GM19452 (cell line): Measurements from ENCODE around the gene ATG13.
"Not testable (repeated sequence)": the region's sequence is repeated elsewhere in the genome, so short reads cannot be mapped to it uniquely, and the experiment has no call there.

Source experiments
- ATAC-seq: cut with Tn5 transposase; IDR thresholded peaks from one replicate; pipeline ENCODE4 v1.9.1; 2021; ENCODE audit not compliant: unreplicated experiment

The ATG13 gene

DNA sequence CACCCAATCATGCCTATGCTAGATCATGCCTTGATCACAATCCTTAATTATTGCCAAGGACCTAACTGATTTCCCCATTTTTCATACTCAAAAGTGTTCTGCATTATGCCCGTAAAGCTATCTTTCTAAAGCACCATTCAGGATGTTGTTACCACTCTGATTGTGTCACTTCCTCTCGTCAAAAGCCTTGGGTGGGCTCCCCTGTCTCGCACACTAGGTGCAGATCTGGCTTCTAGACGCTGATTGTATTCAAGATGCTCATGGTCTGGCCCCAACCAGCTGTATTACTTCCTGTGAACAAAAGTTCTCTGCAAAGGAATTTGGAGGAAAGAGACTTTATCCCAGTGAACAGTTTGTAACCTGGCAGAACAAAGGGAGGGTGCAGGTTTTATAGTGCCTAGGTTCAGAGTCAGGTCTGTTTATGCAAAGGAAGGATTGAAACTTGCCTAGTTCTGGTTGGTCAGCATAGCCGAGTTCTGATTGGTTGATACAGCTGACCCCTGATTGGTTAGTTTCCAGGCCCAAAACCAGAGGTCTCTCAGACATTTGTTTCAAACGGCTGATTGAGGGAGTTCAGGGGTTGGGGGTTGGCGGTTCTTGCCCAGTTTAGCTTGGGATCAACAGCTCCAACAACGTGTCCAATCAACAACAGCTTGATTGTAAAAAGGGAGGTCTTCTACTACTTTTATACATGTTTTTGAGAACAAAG, 25.4 kb downstream of the ATG13 start:
- ATAC-seq = no peak

GRCh38 chr11:46643531-46643930, 26.2 kb downstream of the ATG13 start:
- no peak for ATAC-seq

DNA sequence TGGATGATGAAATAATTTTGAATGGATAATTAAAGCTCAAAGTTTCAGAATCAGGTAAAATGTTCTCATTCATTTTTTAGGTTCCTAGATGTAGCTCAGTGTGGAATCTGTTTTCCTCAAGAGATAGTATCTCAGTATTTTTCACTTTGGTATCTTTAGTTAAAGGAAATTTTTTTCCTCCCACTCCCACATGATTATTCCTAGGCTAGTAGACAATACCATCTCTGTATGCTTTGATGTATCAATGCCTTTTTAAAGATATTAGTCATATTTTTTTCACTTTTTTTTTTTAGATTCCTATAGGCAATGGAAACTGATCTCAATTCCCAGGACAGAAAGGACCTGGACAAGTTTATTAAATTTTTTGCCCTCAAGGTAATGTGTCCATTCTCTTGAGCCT, 26.6 kb downstream of the ATG13 start:
- no peak for ATAC-seq

DNA sequence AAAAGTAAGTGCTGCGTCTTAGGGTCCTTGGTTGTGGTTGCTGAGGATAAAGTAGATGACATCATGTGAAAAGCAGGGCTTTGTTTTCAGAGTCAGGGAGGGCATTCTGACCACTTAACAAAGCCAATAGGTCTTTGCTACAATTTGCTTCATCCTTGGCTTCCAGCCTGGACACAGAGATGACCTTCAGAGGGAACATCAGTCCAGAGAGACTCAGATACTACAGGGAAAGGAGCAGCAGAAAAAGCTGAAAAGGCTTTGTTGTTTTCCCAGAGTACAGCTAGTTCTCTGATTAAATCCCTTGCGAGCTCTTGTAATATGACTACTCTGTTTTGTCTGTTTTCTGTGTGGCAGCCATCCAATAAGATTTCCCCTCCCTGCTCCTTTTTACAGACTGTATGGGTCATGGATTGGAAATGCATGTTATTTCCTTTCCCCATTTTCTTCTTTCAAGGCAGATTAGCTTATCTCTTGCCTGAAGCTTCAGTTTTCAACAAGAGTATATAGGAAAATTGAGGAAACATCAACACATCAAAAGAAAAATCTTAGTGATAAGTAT, 31.9 kb downstream of the ATG13 start:
- ATAC-seq = no peak

GRCh38 chr11:46655631-46656030, 38.3 kb downstream of the ATG13 start:
- no peak for ATAC-seq

- ATAC-seq = no peak
These were observed 39.8 kb downstream of the ATG13 start for GRCh38 chr11:46657186-46657585.

- ATAC-seq = no peak
These were observed 40.9 kb downstream of the ATG13 start for GRCh38 chr11:46658259-46658658.

- ATAC-seq = no peak
These were observed 42.6 kb downstream of the ATG13 start for GRCh38 chr11:46659908-46660307.

- no peak for ATAC-seq
These were observed 44.5 kb downstream of the ATG13 start for GRCh38 chr11:46661836-46662235.

DNA sequence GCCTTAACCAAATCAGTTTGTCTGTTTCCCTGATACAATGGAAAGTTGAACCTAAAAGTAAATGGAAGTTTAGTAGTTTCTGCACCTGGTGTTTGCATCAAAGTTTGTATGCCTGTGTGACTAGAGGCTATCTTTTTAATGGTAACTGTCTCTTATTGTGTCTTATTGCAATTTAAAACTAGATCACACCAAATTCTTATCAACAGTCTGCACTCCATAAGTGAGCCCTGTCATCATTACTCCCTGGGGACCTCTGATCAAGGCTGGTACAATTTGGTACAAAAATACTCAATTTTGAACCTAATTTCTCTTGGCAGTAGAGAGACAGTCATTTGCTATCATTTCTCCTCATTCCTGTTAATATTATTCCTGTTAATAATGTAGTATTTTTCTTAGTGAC, 45.0 kb downstream of the ATG13 start:
- no peak for ATAC-seq

- no peak for ATAC-seq
These were observed 46.1 kb downstream of the ATG13 start for GRCh38 chr11:46663277-46663940.

DNA sequence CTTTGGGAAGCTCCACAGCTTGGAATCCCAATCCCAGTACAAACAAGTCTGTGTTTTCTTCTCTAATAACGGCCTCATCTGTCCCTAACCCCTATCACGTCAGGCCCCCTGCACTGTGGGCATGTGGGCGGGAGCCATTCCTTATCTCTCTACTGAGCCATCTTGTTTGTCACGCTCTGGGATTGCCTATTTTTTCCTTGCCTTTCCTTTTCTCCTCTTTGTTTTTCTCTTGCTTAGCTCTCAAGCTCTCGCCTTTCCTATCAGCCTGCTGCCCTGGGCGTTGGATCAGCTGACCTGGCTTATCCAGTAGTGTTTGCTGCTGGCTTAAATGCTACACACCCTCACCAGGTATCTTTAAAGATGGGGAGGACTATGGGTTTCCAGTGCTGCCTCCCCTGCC, 47.3 kb downstream of the ATG13 start:
- ATAC-seq = no peak

DNA sequence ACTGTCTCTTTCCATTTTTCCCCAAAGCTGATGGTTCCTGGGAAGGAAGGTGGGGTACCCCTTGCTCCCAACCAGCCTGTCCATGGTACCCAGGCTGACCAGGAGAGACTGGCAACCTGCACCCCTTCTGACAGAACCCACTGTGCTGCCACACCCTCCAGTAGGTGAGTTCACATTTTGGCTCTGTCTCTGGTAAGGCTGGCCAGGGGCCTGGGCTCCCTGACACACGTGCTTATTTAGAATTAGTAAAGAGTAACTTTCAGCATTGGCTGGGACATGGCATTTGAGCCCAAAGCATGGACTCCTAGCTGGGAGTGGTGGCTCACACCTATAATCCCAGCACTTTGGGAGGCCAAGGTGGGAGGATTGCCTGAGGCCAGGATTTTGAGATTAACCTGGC, 48.0 kb downstream of the ATG13 start:
- ATAC-seq = no peak

GRCh38 chr11:46666516-46666915, 49.2 kb downstream of the ATG13 start:
- ATAC-seq = no peak

DNA sequence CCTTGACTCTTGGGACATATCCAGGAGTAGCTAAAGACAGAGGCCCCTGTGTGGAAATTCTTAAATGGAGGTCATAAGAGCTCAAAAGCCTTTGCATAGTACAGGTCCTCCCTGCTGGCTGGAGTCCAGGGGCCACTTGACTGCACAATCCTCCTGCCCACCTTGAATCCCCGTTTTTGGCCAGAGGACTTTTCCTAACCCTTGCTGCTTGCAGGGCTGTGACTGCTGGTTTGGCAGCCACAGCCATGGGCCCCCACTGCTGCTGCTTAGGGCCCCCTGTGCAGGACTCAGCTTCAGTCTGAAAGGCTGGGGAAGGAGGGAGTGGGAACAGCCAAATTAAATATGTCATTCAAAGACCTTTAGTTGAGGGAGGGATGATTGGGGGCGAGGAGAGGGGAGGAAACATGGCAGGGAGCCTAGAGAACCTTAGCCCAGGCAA, 49.7 kb downstream of the ATG13 start:
- no peak for ATAC-seq

GRCh38 chr11:46668480-46669085, 51.2 kb downstream of the ATG13 start:
- ATAC-seq = no peak

DNA sequence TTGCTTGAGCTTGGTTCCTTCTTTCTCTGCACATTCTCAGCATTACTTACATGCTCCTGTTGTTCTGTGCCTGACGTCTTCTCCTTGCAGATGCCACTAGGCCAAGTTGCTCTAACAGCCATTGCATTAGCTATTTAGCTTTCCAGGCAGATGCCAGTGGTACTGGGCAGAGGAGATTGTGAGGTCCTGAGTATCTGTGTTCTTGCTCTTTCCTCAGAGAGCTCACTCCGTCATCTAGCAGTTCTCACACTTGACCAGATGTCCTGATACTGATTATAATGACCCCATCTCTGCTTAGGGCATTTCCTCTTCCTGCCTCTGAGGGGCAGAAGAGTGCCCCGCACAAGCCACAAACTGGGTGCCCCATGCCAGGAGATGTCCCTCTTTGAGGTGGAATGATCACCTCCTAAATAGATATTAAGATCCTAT, 52.4 kb downstream of the ATG13 start:
- ATAC-seq = no peak

DNA sequence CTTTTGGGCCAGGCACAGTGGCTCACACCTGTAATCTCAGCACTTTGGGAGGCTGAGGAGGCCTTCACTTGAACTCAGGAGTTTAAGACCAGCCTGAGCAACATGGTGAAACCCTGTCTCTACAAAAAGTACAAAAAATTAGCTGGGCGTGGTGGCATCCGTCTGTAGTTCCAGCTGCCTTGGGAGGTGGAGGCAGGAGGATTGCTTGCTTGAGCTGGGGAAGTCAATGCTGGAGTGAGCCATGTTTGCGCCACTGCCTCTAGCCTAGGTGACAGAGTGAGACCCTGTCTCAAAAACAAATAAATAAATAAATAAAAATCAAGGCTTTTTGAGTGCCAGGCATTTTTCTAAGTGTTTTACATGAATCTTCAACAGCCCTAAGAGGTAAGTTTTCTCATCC, 53.2 kb downstream of the ATG13 start:
- ATAC-seq = not testable (repeated sequence)

GRCh38 chr11:46671958-46672315, 54.6 kb downstream of the ATG13 start:
- no peak for ATAC-seq

DNA sequence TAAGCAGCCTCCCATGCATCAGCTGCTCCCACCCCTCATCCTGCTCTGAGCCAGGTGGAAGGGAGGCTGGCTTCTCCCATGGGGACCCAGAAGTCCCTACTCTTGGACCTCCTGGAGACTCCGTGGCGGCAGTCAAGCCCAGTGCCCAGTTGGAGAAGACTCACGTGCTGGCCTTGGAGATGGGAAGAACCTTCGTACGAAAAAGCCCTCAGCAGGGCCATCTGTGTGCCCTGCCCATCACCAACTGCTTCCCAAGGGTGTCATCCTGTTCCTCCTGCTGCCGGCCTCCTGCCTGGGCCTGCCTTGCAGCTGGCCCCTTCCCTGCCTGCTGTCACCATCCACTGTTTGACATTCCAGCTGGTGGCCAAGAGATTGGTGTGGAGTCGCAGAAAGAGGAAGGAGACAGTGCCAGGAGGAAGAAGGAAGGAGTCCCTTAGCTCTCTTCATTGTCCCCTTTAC, 55.1 kb downstream of the ATG13 start:
- no peak for ATAC-seq

DNA sequence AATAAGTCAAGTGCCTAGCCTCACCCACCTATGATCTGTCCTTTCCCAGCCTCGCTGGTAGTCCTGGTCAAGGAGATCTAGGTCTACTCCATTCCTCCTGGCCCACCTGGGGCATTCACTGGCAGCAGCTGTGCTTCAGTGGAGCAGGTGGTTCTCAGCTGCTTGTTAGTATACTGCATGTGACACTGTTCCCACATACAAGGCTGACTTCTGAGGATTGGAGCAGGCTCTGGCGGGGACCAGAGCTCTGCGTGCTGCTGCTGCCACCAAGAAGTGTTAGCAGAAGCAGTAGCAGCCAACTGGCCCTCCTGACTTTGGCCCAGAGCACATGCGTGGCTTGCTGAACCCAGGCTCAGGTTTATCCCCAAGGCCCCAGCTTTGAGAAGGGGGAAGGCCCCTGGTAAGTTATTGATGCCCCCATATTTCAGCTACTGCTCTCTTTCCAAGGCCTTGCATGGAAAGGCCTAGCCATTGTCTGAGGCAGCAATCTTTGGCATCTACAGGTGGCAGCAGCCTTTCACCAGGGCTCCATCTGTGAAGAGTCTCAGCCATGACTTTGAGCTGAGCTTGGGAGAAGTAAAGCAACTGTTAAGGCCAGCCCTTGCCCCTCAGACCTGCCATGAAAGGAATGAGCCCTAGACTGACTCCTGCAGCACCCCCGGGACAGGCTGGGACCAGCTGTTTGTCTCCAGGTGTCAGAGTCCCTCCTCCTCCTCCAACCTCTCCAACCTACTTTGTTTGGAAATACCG, 56.5 kb downstream of the ATG13 start:
- no peak for ATAC-seq
